GM12892 (cell line): ENCODE results near the gene SRR.

Experiments used
- DNase-seq: peaks from one replicate; pipeline ENCODE4 v3.0.0; 2011; ENCODE audit not compliant: insufficient read length
- FAIRE-seq: peaks from 2 replicates; lab custom pipeline; 2011; peaks lifted over from hg19 to GRCh38; lab: Jason Lieb, UNC
- POLR2A ChIP-seq: IDR thresholded peaks from 2 replicates; pipeline ENCODE4 v1.6.1; 2011; ENCODE audit warnings: low read depth, low read length, control low read depth
- POLR2AphosphoS5 ChIP-seq: IDR thresholded peaks from 2 replicates; pipeline ENCODE4 v1.6.1; 2011; ENCODE audit warnings: low read depth, low read length, control low read depth
- TAF1 ChIP-seq: IDR thresholded peaks from 2 replicates; pipeline ENCODE4 v1.6.1; 2011; ENCODE audit warnings: low read depth, mild to moderate bottlenecking, control low read depth, low read length, borderline replicate concordance

The SRR gene

DNA sequence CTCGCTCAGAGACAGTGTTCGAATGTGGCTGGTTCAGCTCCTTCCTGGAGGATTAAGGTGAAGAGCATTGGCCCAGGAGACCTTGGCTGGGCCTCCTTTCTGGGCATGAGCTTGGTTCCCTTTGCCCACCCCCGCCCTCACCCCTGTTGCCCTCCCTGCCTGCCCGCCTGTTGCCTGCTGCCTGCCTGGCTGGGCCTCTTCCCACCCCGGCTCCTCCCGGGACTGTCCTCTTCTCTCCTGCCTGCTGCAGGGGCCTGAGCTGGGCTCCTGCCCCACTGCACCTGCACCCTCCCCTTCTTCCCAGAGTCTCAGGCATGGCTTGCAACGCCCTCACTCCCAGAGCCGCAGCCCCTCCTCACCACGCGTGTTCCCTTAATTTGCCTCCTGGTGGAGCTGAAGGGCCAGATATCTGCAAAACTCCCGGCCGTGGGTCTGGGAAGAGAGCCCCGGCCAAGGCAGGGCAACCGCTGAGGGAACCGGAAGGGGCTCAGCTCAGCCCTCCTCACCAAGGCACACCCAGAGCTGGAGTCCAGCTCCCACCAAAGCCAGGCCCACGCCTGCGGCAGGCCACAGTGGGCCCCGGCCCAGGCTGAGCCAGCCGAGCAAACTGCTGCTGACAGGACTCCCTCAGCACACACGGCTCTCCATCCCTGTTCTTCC, 65.9 kb downstream of the SRR start:
- DNase-seq (no peak), FAIRE-seq (no peak)
- no peak for TF ChIP-seq POLR2A
- no peak for TF ChIP-seq TAF1
- no peak for TF ChIP-seq POLR2AphosphoS5

DNA sequence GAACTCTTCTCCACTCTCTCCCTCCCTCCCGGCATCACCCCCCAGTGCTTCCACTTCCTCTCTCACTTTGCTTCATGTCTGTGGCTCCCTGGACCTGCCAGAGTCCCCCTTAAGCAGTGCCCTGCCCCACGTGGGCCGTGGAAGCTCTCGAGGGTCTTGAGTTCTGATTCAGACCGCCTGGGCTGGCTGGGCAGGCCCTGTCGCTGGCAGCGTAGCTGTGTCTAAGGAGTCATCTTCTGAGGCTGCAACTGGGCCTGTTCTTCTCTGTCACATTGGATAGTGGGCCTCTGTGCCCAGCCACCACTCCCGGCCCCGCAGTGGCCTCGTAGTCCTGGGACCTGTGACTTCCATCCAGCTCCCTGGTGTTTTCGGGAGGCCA, 66.5 kb downstream of the SRR start:
- no peak for TF ChIP-seq POLR2A
- FAIRE-seq (no peak), DNase-seq (no peak)

DNA sequence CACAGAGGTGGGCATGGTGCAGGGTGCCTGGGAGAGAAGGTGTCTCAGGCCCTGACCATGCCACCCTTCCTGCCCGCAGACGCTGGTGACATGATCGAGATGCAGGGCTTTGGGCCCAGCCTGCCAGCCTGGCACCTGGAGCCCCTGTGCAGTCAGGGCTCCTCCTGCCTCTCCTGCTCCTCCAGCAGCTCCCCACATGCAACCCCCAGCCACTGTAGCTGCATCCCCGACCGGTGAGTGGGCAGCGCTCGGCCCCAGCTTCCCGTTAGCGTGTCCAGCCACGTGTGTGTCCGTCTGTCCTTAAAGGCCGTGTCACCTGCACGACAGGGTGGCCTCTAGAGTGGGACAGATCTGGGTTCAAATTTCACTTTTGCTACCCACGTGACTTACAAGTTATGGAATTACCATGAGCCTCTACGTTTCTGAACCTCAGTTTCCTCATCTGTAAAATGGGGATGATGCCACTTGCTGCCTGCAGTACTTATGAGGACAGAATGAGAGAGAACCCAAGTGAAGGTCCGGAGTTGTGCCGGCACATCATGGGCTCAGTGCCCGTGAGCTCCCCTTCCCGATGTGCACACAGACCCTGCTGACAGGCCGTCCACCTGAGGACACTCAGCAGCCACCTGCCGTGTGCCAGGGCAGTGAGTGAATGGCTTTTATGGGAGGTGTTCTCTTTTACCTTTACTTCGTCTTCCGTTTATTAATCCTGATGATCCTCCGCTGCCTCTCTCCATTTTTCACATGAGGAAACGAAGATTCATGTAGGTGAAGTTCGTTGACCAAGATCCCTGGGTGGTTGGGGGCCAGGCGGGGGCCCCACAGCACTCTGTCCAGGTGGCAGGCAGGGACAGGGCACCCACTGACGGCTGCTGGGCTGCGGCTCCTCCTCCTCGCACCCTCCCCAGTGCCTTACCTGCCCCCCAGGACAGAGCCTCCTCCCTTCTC, 67.7 kb downstream of the SRR start:
- TF ChIP-seq POLR2AphosphoS5: no peak
- TF ChIP-seq TAF1: no peak
- no peak for DNase-seq
- FAIRE-seq: no peak

DNA sequence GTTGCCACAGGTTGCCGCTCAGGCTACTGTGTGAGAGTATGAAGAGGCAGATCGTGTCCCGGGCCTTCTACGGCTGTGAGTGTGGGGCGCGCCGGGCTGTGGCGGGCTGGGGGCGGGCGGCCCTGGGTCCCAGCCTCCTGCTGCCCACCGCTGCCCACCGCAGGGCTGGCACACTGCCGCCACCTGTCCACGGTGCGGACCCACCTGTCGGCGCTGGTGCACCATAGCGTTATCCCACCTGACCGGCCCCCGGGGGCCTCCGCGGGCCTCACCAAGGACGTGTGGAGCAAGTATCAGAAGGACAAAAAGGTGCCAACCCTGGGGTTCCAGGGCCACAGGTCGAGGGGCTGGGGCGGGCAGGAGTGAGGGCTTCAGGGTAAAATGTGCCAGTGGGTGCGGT, 68.4 kb downstream of the SRR start:
- no peak for TF ChIP-seq TAF1
- FAIRE-seq (no peak), DNase-seq (no peak)

DNA sequence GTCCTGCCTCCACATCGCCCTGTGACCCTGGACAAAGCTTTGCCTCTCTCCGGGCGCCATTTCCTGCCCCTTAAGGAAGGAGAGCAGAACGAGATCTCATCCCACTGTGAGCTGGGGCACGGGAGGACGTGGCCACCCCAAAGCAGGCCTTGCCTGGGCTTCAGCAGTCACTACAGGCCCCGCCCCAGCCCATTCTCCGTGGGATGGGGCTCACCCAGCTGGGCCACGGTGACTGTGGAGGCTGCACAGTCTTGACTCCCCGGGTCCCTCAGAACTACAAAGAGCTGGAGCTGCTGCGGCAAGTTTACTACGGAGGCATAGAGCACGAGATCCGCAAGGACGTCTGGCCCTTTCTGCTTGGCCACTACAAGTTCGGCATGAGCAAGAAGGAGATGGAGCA, 68.9 kb downstream of the SRR start:
- no peak for TF ChIP-seq POLR2AphosphoS5
- TF ChIP-seq TAF1: no peak
- TF ChIP-seq POLR2A: no peak
- DNase-seq (no peak), FAIRE-seq (no peak)

DNA sequence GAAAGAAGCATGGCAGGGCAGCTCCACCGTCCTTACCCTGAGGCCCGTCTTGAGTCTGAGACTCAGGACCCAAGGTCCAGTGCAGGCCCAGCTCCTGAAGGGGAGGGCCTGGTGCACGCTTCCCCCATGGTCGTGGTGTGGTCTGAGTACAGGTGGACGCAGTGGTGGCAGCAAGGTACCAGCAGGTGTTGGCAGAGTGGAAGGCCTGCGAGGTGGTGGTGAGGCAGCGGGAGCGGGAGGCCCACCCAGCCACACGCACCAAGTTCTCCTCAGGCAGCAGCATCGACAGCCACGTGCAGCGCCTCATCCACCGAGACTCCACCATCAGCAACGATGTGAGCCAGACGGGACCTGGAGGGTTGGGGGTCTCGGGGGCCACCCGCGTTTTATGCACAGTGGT, 69.4 kb downstream of the SRR start:
- no peak for FAIRE-seq

More for the DNA sequence above, 69.4 kb downstream of the SRR start:
- DNase-seq: no peak
- TF ChIP-seq POLR2AphosphoS5: no peak
- no peak for TF ChIP-seq POLR2A
- TF ChIP-seq TAF1: no peak
